Measurements from ENCODE around the gene ZNF609.
"Not testable (repeated sequence)": the region's sequence is repeated elsewhere in the genome, so short reads cannot be mapped to it uniquely, and the experiment has no call there.

- not testable (repeated sequence) for TF ChIP-seq CTCF, POLR2A (IDR thresholded peaks at IDR 0.05)
Observed at GRCh38 chr15:64632639-64633038, 172.3 kb downstream of the ZNF609 start.
